ENCODE data around the gene CAMSAP1.

GRCh38 chr9:135840539-135840938, 66.8 kb downstream of the CAMSAP1 start:
- TF ChIP-seq CTCF (conservative IDR thresholded peaks at IDR 0.05) (no peak), ZFX (IDR thresholded peaks at IDR 0.05) (no peak)

Measured in C4-2B (cell line).